ENCODE results near the gene CSGALNACT2.
"Not testable (repeated sequence)": the region's sequence is repeated elsewhere in the genome, so short reads cannot be mapped to it uniquely, and the experiment has no call there.

CSGALNACT2 gene

GRCh38 chr10:43170491-43170890, 32.2 kb downstream of the CSGALNACT2 start:
- no peak for DNase-seq (ENCODE audit: low read depth)
- H3K4me3 ChIP-seq (ENCODE audit: low read length): no peak overlapping the region
- TF ChIP-seq CTCF (conservative IDR thresholded peaks at IDR 0.05; ENCODE audit: low read depth, low read length): no peak

GRCh38 chr10:43172645-43173044, 34.4 kb downstream of the CSGALNACT2 start:
- no peak for TF ChIP-seq CTCF (conservative IDR thresholded peaks at IDR 0.05; ENCODE audit: low read depth, low read length)
- DNase-seq (ENCODE audit: low read depth): no peak
- H3K4me3 ChIP-seq (ENCODE audit: low read length): no peak overlapping the region

GRCh38 chr10:43173120-43173519, 34.9 kb downstream of the CSGALNACT2 start:
- no peak for TF ChIP-seq CTCF (conservative IDR thresholded peaks at IDR 0.05; ENCODE audit: low read depth, low read length)
- H3K4me3 ChIP-seq (ENCODE audit: low read length): no peak overlapping the region
- DNase-seq (ENCODE audit: low read depth): no peak

- no peak overlapping the region for H3K4me3 ChIP-seq (ENCODE audit: low read length)
- no peak for TF ChIP-seq CTCF (conservative IDR thresholded peaks at IDR 0.05; ENCODE audit: low read depth, low read length)
- no peak for DNase-seq (ENCODE audit: low read depth)
Measured at GRCh38 chr10:43174969-43175368, 36.7 kb downstream of the CSGALNACT2 start.

GRCh38 chr10:43176271-43176670, 38.0 kb downstream of the CSGALNACT2 start:
- no peak for DNase-seq (ENCODE audit: low read depth)
- H3K4me3 ChIP-seq (ENCODE audit: low read length): no peak overlapping the region
- TF ChIP-seq CTCF (conservative IDR thresholded peaks at IDR 0.05; ENCODE audit: low read depth, low read length): no peak

GRCh38 chr10:43177595-43177994, 39.4 kb downstream of the CSGALNACT2 start:
- DNase-seq (ENCODE audit: low read depth): no peak
- no peak for TF ChIP-seq CTCF (conservative IDR thresholded peaks at IDR 0.05; ENCODE audit: low read depth, low read length)
- no peak overlapping the region for H3K4me3 ChIP-seq (ENCODE audit: low read length)

- DNase-seq (ENCODE audit: low read depth): no peak
- no peak for TF ChIP-seq CTCF (conservative IDR thresholded peaks at IDR 0.05; ENCODE audit: low read depth, low read length)
- no peak overlapping the region for H3K4me3 ChIP-seq (ENCODE audit: low read length)
Measured at GRCh38 chr10:43181146-43181545, 42.9 kb downstream of the CSGALNACT2 start.

- not testable (repeated sequence) for DNase-seq (ENCODE audit: low read depth); H3K4me3 ChIP-seq (ENCODE audit: low read length)
Measured at GRCh38 chr10:43183764-43184163, 45.5 kb downstream of the CSGALNACT2 start.

Measured in retinal pigment epithelial cell (primary cell).